Caco-2 (cell line): ENCODE measurements around the gene STAT4. TPM values are rescaled to one million over a fixed set of nuclear protein-coding genes. Genes with fewer than 3 reads are reported as not detected.

Experiments
- BruUV-seq: library from RNA; stranded (reverse); fragments of 400-500 nt; replicated peaks from 2 replicates; lab custom pipeline; 2021; lab: Mats Ljungman, UMichigan
- CTCF ChIA-PET: fragments of 300-600 bp; sonication (Branson Sonifier 250); formaldehyde crosslinking; loops from one replicate; lab custom pipeline; 2022; ENCODE audit warnings: antibody characterized with exemption; lab: Charles Lee
- POLR2A ChIA-PET: fragments of 300-600 bp; sonication (Branson Sonifier 250); formaldehyde crosslinking; loops from one replicate; lab custom pipeline; 2022; ENCODE audit warnings: antibody characterized with exemption; lab: Charles Lee
- DNase-seq, 2 experiments: peaks; one replicate each; pipeline versions ENCODE4 v3.0.0 to v3.0.0-alpha.2; 2020 to 2022
- H3K27me3 ChIP-seq: replicated peaks from 2 replicates; pipeline ENCODE4 v1.6.0; 2011; ENCODE audit warnings: low read length; ENCODE audit not compliant: control insufficient read depth, insufficient read depth
- H3K36me3 ChIP-seq: 2 replicates; pipeline ENCODE4 v1.5.1; 2011; ENCODE audit warnings: low read length; ENCODE audit not compliant: control insufficient read depth, insufficient read depth
- H3K4me1 ChIP-seq: fragments of 250-450 bp; sonication (Bioruptor Pico); 2 replicates; pipeline ENCODE4 v1.5.1; 2020; ENCODE audit warnings: mild to moderate bottlenecking
- H3K4me3 ChIP-seq: 2 replicates; pipeline ENCODE4 v1.5.1; 2011; ENCODE audit warnings: low read depth, mild to moderate bottlenecking, control low read depth, low read length
- H3K9me3 ChIP-seq: fragments of 250-450 bp; sonication (Bioruptor Pico); 2 replicates; pipeline ENCODE4 v1.5.1; 2020; ENCODE audit warnings: mild to moderate bottlenecking, moderate library complexity
- H3K27ac Mint-ChIP-seq: one replicate; pipeline ENCODE4 v1.8.0; 2022; ENCODE audit warnings: mixed read lengths; ENCODE audit not compliant: unreplicated experiment
- H3K27me3 Mint-ChIP-seq: one replicate; pipeline ENCODE4 v1.8.0; 2022; ENCODE audit warnings: mixed read lengths; ENCODE audit not compliant: insufficient read depth, unreplicated experiment
- H3K36me3 Mint-ChIP-seq: one replicate; pipeline ENCODE4 v1.8.0; 2022; ENCODE audit warnings: mild to moderate bottlenecking, mixed read lengths; ENCODE audit not compliant: insufficient read depth, unreplicated experiment
- H3K4me1 Mint-ChIP-seq: one replicate; pipeline ENCODE4 v1.8.0; 2022; ENCODE audit warnings: low read depth, mixed read lengths; ENCODE audit not compliant: unreplicated experiment
- H3K4me3 Mint-ChIP-seq: one replicate; pipeline ENCODE4 v1.8.0; 2022; ENCODE audit warnings: mild to moderate bottlenecking, moderate library complexity, mixed read lengths; ENCODE audit not compliant: unreplicated experiment
- H3K9me3 Mint-ChIP-seq: one replicate; pipeline ENCODE4 v1.8.0; 2022; ENCODE audit warnings: mixed read lengths; ENCODE audit not compliant: unreplicated experiment
- intact Hi-C: fragments of 100-400 bp; cut with micrococcal nuclease; formaldehyde crosslinking; loops from one replicate; pipeline ENCODE4 v1.10.0; 2022; ENCODE audit not compliant: unreplicated experiment
- total RNA-seq: library from RNA; stranded (reverse); gene quantifications from 2 replicates; pipeline ENCODE4 v1.2.3, GENCODE V29; 2022
- TF ChIP-seq, protein P1 (sequence below), 2 experiments: fragments of 200-600 bp in 1 of 2; IDR thresholded peaks; 1 replicate in 1 of 2; 2 replicates in 1 of 2; pipeline versions ENCODE4 v1.5.1 to v1.8.0; 2011 to 2022; ENCODE audit warnings: antibody characterized with exemption in 1 of 2, control low read depth in 1 of 2, inconsistent platforms in 1 of 2, low read depth in 1 of 2, low read length in 1 of 2, mild to moderate bottlenecking in 1 of 2, moderate library complexity in 1 of 2; ENCODE audit not compliant: insufficient read depth in 1 of 2, severe bottlenecking in 1 of 2, unreplicated experiment in 1 of 2

The STAT4 gene
- total RNA-seq, 1 experiment from 2014 or later = 0.48 TPM

DNA sequence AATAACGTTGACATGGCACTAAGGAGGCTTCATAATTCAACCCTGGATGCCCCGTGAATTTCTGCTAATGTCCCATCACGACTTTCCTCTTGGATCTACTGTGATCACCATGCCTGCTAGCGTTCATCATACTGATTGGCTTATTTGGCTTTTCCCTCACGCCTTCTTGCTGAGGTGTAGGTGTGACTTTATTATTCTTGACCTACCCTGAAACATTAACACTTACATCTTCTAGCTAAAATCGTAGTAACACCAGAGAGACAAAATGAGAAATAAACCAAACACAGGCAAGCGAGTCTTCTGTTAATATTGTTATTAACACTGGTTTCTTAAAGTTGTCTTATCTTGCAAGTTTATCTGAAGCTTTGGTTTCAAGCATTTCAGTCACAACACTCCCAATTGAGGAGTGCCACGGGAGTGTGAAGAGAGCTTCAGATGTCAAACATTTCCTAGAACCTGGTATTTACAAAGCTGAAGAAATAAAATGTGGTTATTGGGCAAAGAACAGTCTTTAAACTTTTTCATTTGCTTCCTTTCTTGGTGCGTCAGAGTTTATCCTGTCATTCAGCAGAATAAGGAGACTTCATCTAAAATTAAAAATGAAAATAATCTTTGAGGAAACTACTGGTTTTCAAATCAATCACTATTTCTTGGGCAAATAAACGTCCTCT lies 121.4 kb downstream of the STAT4 start:
- Mint-ChIP-seq H3K36me3 (no peaks in the 10 kb centered on the region), H3K9me3 (no peaks in the 10 kb centered on the region), H3K4me3 (no peak overlapping the region), H3K27ac (no peak overlapping the region), H3K4me1 (peaks cover 42% of the 10 kb centered on the region), H3K27me3 (no peaks in the 10 kb centered on the region)
- TF ChIP-seq, protein P1, sequence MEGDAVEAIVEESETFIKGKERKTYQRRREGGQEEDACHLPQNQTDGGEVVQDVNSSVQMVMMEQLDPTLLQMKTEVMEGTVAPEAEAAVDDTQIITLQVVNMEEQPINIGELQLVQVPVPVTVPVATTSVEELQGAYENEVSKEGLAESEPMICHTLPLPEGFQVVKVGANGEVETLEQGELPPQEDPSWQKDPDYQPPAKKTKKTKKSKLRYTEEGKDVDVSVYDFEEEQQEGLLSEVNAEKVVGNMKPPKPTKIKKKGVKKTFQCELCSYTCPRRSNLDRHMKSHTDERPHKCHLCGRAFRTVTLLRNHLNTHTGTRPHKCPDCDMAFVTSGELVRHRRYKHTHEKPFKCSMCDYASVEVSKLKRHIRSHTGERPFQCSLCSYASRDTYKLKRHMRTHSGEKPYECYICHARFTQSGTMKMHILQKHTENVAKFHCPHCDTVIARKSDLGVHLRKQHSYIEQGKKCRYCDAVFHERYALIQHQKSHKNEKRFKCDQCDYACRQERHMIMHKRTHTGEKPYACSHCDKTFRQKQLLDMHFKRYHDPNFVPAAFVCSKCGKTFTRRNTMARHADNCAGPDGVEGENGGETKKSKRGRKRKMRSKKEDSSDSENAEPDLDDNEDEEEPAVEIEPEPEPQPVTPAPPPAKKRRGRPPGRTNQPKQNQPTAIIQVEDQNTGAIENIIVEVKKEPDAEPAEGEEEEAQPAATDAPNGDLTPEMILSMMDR (IDR thresholded peaks at IDR 0.05; ENCODE audit: insufficient read depth in 1 of 2, low read depth in 1 of 2, low read length in 1 of 2, severe bottlenecking in 1 of 2, unreplicated experiment in 1 of 2) = no peak
- BruUV-seq = no TSS peak
- Histone ChIP-seq H3K4me1 (peaks cover 43% of the 10 kb centered on the region), H3K9me3 (no peaks in the 10 kb centered on the region), H3K36me3 (no peaks in the 10 kb centered on the region), H3K4me3 (no peak overlapping the region), H3K27me3 (no peaks in the 10 kb centered on the region)
- ChIA-PET POLR2A (interaction anchor here (0.6 kb wide), 1 partner anchor 443 kb away, joined by 3 read pairs; no protein-coding TSS in a partner anchor), CTCF (interaction anchor here (1.3 kb wide), 1 partner anchor 21 kb away, joined by 3 read pairs; no protein-coding TSS in a partner anchor)
- intact Hi-C loops = no loop called here
- no peak for DNase-seq

GRCh38 chr2:191026377-191026776 lies 124.4 kb downstream of the STAT4 start:
- DNase-seq = no peak
- intact Hi-C loops = no loop called here
- CTCF ChIA-PET = no interaction called here
- no peaks in the 10 kb centered on the region for H3K27me3 ChIP-seq
- no peak overlapping the region for H3K4me3 Mint-ChIP-seq
- TF ChIP-seq, protein P1 (IDR thresholded peaks at IDR 0.05; ENCODE audit: insufficient read depth in 1 of 2, low read depth in 1 of 2, low read length in 1 of 2, severe bottlenecking in 1 of 2, unreplicated experiment in 1 of 2) = no peak
- no peaks in the 10 kb centered on the region for H3K9me3 Mint-ChIP-seq
- H3K4me1 ChIP-seq = peaks cover 27% of the 10 kb centered on the region
- POLR2A ChIA-PET = no interaction called here
- H3K9me3 ChIP-seq = no peaks in the 10 kb centered on the region
- no peak overlapping the region for H3K27ac Mint-ChIP-seq
- peaks cover 24% of the 10 kb centered on the region for H3K4me1 Mint-ChIP-seq
- no peaks in the 10 kb centered on the region; the same call in 1 of the 2 replicates for H3K36me3 ChIP-seq
- H3K36me3 Mint-ChIP-seq = no peaks in the 10 kb centered on the region
- no peaks in the 10 kb centered on the region for H3K27me3 Mint-ChIP-seq
- BruUV-seq = no TSS peak
- H3K4me3 ChIP-seq = no peak overlapping the region

DNA sequence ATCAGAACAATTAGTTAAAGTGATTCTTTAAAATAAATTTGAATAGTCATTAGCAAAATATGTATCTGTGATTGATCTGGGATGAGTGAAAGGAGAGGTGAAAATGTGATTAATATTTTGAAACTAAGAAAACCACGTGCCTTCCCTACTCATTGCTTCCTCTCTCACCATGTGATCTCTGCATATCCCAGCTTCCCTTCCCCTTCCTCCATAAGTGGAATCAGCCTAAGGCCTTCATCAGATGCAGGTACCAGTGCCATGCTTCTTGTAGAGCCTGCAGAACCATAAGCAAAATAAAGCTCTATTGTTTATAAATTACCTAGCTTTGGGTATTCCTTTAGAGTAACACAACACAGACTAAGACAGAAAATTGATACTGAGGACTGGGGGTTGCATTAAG lies 125.7 kb downstream of the STAT4 start:
- POLR2A ChIA-PET = no interaction called here
- Mint-ChIP-seq H3K36me3 (peaks cover 3% of the 10 kb centered on the region), H3K27ac (no peak overlapping the region), H3K27me3 (no peaks in the 10 kb centered on the region), H3K4me1 (peaks cover 16% of the 10 kb centered on the region), H3K4me3 (no peak overlapping the region), H3K9me3 (no peaks in the 10 kb centered on the region)
- Histone ChIP-seq H3K4me3 (no peak overlapping the region), H3K27me3 (no peaks in the 10 kb centered on the region), H3K36me3 (no peaks in the 10 kb centered on the region; the same call in 1 of the 2 replicates), H3K4me1 (peaks cover 19% of the 10 kb centered on the region), H3K9me3 (no peaks in the 10 kb centered on the region)
- no peak for DNase-seq
- CTCF ChIA-PET = no interaction called here
- intact Hi-C loops = no loop called here
- no TSS peak for BruUV-seq
- TF ChIP-seq, protein P1 (IDR thresholded peaks at IDR 0.05; ENCODE audit: insufficient read depth in 1 of 2, low read depth in 1 of 2, low read length in 1 of 2, severe bottlenecking in 1 of 2, unreplicated experiment in 1 of 2) = no peak
